SK-N-SH treated with all-trans-retinoic acid at 6 μM for 48 hours (cell line): ENCODE data around the gene GON7.

Experiments
- ATAC-seq: fragments of 200-7000 bp; cut with Tn5 transposase; 3 replicates; pipeline ENCODE4 v1.9.1; 2020; ENCODE audit warnings: mild to moderate bottlenecking, moderate library complexity
- ARNTL ChIP-seq: fragments of 450-650 bp; formaldehyde crosslinking; IDR thresholded peaks from 2 replicates; pipeline ENCODE4 v1.5.0; 2020; ENCODE audit warnings: low read depth, mild to moderate bottlenecking, moderate library complexity, borderline replicate concordance
- BACH2 ChIP-seq: fragments of 250-450 bp; sonication (Bioruptor Pico); IDR thresholded peaks from 2 replicates; pipeline ENCODE4 v1.9.0; 2021; ENCODE audit warnings: mild to moderate bottlenecking, borderline replicate concordance
- CSDC2 ChIP-seq: fragments of 250-450 bp; sonication (Bioruptor Pico); IDR thresholded peaks from 2 replicates; pipeline ENCODE4 v1.5.0; 2020; ENCODE audit warnings: mild to moderate bottlenecking, moderate library complexity
- ESRRG ChIP-seq: fragments of 250-450 bp; sonication (Bioruptor Pico); IDR thresholded peaks from 2 replicates; pipeline ENCODE4 v1.6.1; 2021; ENCODE audit warnings: mild to moderate bottlenecking
- GLIS3 ChIP-seq: fragments of 250-450 bp; sonication (Bioruptor Pico); IDR thresholded peaks from 2 replicates; pipeline ENCODE4 v1.5.0; 2020; ENCODE audit warnings: mild to moderate bottlenecking, moderate library complexity
- PPARA ChIP-seq: fragments of 250-450 bp; sonication (Bioruptor Pico); IDR thresholded peaks from 2 replicates; pipeline ENCODE4 v1.5.0; 2020; ENCODE audit warnings: mild to moderate bottlenecking, borderline replicate concordance
- SNAI2 ChIP-seq: fragments of 250-450 bp; sonication (Bioruptor Pico); IDR thresholded peaks from 2 replicates; pipeline ENCODE4 v1.5.0; 2020; ENCODE audit warnings: mild to moderate bottlenecking, moderate library complexity
- TCF4 ChIP-seq: fragments of 250-450 bp; sonication (Bioruptor Pico); IDR thresholded peaks from 2 replicates; pipeline ENCODE4 v1.8.0; 2021; ENCODE audit warnings: mild to moderate bottlenecking, moderate library complexity, borderline replicate concordance
- ZFP3 ChIP-seq: fragments of 250-450 bp; sonication (Bioruptor Pico); IDR thresholded peaks from 2 replicates; pipeline ENCODE4 v1.5.0; 2020; ENCODE audit warnings: mild to moderate bottlenecking, moderate library complexity
- ZFP30 ChIP-seq: fragments of 450-650 bp; formaldehyde crosslinking; IDR thresholded peaks from 2 replicates; pipeline ENCODE4 v1.5.0; 2022; ENCODE audit warnings: mild to moderate bottlenecking, moderate library complexity
- ZNF565 ChIP-seq: fragments of 450-650 bp; formaldehyde crosslinking; conservative IDR thresholded peaks from 2 replicates; pipeline ENCODE4 v1.5.0; 2020; ENCODE audit warnings: low read depth, mild to moderate bottlenecking, moderate library complexity
- ZNF70 ChIP-seq: fragments of 450-650 bp; formaldehyde crosslinking; IDR thresholded peaks from 2 replicates; pipeline ENCODE4 v1.5.0; 2020; ENCODE audit warnings: mild to moderate bottlenecking, moderate library complexity
- ZNF8 ChIP-seq: fragments of 450-650 bp; formaldehyde crosslinking; IDR thresholded peaks from 2 replicates; pipeline ENCODE4 v1.5.0; 2020; ENCODE audit warnings: mild to moderate bottlenecking, moderate library complexity
- TF ChIP-seq, protein P1 (sequence below): fragments of 250-450 bp; sonication (Bioruptor Pico); IDR thresholded peaks from 2 replicates; pipeline ENCODE4 v1.8.0; 2020; ENCODE audit warnings: mild to moderate bottlenecking, moderate library complexity, borderline replicate concordance
- TF ChIP-seq, protein P2 (sequence below): fragments of 250-450 bp; sonication (Bioruptor Pico); IDR thresholded peaks from 2 replicates; pipeline ENCODE4 v1.8.0; 2021; ENCODE audit warnings: low read depth, mild to moderate bottlenecking, moderate library complexity, borderline replicate concordance
- TF ChIP-seq, protein P3 (sequence below): fragments of 250-450 bp; sonication (Bioruptor Pico); IDR thresholded peaks from 2 replicates; pipeline ENCODE4 v1.5.1; 2020; ENCODE audit warnings: low read depth, mild to moderate bottlenecking, moderate library complexity
- TF ChIP-seq, protein P4 (sequence below): fragments of 250-450 bp; sonication (Bioruptor Pico); IDR thresholded peaks from 2 replicates; pipeline ENCODE4 v1.5.0; 2020; ENCODE audit warnings: mild to moderate bottlenecking, moderate library complexity

GON7 gene

DNA sequence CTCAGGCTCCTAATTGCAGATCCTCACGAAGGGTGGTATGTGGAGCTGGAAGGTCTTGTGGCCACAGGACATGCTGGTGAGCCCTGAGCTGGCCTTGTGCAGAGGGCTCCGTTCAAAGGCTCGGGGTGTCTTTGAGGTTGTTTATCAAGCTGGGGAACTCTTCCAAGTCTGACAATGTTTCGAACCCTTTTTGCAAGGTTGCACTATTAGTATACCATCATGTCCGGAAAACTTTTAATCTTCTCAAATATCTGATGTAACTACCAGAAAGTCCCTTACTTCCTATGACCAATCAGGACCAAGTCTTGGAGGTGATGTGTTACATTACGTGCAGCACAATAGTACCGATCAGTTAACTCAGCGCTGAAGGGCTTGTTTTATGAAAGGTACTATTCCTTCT is 21.7 kb upstream of the GON7 start (continued):
- TF ChIP-seq, protein P1, sequence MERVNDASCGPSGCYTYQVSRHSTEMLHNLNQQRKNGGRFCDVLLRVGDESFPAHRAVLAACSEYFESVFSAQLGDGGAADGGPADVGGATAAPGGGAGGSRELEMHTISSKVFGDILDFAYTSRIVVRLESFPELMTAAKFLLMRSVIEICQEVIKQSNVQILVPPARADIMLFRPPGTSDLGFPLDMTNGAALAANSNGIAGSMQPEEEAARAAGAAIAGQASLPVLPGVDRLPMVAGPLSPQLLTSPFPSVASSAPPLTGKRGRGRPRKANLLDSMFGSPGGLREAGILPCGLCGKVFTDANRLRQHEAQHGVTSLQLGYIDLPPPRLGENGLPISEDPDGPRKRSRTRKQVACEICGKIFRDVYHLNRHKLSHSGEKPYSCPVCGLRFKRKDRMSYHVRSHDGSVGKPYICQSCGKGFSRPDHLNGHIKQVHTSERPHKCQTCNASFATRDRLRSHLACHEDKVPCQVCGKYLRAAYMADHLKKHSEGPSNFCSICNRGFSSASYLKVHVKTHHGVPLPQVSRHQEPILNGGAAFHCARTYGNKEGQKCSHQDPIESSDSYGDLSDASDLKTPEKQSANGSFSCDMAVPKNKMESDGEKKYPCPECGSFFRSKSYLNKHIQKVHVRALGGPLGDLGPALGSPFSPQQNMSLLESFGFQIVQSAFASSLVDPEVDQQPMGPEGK (CRISPR knock-in tag): no peak

DNA sequence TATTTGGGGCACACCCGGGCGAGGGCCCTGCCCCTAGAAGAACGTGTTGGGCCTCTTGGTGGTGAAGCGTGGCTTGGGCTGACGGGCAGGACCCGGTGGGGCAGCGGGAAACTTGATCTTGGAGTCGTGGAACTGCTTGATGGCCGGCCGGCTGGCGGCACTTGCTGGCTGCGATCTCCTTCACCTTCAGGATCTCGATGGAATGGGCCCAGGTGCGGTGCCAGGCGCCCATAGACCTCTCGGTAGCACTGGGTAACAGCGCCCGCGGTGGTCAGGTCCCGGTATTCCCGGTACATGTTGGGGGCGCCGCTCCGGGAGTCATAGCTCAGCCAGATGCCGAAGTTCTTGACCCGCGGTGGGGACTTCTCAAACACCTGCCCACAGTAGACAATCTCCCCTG is 16.7 kb upstream of the GON7 start:
- ATAC-seq: no peak
- TF ChIP-seq, protein P2, sequence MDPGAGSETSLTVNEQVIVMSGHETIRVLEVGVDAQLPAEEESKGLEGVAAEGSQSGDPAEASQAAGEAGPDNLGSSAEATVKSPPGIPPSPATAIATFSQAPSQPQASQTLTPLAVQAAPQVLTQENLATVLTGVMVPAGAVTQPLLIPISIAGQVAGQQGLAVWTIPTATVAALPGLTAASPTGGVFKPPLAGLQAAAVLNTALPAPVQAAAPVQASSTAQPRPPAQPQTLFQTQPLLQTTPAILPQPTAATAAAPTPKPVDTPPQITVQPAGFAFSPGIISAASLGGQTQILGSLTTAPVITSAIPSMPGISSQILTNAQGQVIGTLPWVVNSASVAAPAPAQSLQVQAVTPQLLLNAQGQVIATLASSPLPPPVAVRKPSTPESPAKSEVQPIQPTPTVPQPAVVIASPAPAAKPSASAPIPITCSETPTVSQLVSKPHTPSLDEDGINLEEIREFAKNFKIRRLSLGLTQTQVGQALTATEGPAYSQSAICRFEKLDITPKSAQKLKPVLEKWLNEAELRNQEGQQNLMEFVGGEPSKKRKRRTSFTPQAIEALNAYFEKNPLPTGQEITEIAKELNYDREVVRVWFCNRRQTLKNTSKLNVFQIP (CRISPR knock-in tag): no peak
- no peak for TF ChIP-seq ZNF565 (CRISPR knock-in tag)
- no peak for TF ChIP-seq CSDC2 (CRISPR knock-in tag)
- TF ChIP-seq ZFP30 (CRISPR knock-in tag): no peak
- TF ChIP-seq TCF4: no peak
- no peak for TF ChIP-seq BACH2 (CRISPR knock-in tag)
- TF ChIP-seq ZNF8: no peak
- TF ChIP-seq, protein P1 (CRISPR knock-in tag): no peak

DNA sequence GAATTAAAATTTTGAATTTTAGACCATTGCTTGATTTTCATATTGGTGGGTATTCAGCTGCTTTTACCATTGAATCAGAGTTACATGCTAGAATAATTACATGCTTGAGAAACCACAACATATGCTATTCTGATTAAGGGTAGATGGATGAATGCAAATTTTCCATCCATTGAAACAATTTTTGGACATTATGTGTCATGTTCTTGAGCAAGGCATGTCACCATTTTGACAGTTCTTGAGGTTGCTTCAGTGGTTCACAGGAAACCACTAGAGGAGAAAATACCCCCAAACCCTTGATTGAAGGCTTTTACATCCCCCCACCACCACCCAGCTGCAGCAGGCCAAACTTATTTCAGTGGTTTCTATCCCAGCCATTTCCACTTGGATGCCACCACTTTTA is 13.6 kb upstream of the GON7 start:
- TF ChIP-seq, protein P2 (CRISPR knock-in tag): no peak
- TF ChIP-seq SNAI2 (CRISPR knock-in tag): no peak
- no peak for TF ChIP-seq ARNTL (CRISPR knock-in tag)
- TF ChIP-seq, protein P3, sequence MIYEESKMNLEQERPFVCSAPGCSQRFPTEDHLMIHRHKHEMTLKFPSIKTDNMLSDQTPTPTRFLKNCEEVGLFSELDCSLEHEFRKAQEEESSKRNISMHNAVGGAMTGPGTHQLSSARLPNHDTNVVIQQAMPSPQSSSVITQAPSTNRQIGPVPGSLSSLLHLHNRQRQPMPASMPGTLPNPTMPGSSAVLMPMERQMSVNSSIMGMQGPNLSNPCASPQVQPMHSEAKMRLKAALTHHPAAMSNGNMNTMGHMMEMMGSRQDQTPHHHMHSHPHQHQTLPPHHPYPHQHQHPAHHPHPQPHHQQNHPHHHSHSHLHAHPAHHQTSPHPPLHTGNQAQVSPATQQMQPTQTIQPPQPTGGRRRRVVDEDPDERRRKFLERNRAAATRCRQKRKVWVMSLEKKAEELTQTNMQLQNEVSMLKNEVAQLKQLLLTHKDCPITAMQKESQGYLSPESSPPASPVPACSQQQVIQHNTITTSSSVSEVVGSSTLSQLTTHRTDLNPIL: no peak
- TF ChIP-seq, protein P4, sequence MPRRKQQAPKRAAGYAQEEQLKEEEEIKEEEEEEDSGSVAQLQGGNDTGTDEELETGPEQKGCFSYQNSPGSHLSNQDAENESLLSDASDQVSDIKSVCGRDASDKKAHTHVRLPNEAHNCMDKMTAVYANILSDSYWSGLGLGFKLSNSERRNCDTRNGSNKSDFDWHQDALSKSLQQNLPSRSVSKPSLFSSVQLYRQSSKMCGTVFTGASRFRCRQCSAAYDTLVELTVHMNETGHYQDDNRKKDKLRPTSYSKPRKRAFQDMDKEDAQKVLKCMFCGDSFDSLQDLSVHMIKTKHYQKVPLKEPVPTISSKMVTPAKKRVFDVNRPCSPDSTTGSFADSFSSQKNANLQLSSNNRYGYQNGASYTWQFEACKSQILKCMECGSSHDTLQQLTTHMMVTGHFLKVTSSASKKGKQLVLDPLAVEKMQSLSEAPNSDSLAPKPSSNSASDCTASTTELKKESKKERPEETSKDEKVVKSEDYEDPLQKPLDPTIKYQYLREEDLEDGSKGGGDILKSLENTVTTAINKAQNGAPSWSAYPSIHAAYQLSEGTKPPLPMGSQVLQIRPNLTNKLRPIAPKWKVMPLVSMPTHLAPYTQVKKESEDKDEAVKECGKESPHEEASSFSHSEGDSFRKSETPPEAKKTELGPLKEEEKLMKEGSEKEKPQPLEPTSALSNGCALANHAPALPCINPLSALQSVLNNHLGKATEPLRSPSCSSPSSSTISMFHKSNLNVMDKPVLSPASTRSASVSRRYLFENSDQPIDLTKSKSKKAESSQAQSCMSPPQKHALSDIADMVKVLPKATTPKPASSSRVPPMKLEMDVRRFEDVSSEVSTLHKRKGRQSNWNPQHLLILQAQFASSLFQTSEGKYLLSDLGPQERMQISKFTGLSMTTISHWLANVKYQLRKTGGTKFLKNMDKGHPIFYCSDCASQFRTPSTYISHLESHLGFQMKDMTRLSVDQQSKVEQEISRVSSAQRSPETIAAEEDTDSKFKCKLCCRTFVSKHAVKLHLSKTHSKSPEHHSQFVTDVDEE (CRISPR knock-in tag): no peak
- TF ChIP-seq GLIS3 (CRISPR knock-in tag): no peak
- no peak for TF ChIP-seq ZNF565 (CRISPR knock-in tag)
- TF ChIP-seq BACH2 (CRISPR knock-in tag): no peak
- no peak for TF ChIP-seq CSDC2 (CRISPR knock-in tag)
- TF ChIP-seq ESRRG: no peak
- TF ChIP-seq ZNF8: no peak
- no peak for TF ChIP-seq ZNF70 (CRISPR knock-in tag)
- no peak for ATAC-seq

DNA sequence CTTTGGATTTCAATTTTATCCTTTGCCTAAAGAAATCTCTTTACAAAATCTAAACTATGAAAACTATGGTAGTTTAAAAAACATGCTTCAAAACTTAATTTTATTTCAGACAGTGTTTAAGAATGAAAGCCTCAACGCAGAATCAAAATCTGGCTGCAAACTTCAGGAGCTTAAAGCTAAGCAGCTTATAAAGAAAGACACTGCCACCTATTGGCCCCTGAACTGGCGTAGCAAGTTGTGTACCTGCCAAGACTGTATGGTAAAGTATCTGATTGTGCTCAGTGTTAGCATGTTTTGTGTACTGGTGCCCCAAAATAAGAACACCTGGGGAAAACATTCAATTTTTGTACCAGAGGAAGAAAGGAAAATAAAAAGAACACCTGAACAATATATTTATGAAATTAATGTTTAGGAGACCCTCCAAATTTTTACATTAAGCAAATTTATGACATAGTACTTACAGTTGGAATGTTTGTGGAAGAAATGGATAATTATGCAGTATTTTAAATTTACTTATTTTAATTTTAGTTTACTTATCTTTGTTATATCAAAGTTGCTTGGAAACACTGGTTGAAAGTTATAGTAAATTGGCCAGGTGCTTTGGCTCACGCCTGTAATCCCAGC is 12.3 kb upstream of the GON7 start:
- peak; percentile 91 for ATAC-seq
- TF ChIP-seq ZFP3 (CRISPR knock-in tag) (no peak), ZNF70 (CRISPR knock-in tag) (no peak), ESRRG (no peak), TCF4 (no peak), SNAI2 (CRISPR knock-in tag) (no peak), ZNF8 (no peak), PPARA (CRISPR knock-in tag) (no peak)
- TF ChIP-seq, protein P1 (CRISPR knock-in tag): no peak
- TF ChIP-seq, all 23 proteins: peak for 0
